ENCODE data around the gene KMT2C.

The KMT2C gene

GRCh38 chr7:152133804-152134203 is 302.0 kb downstream of the KMT2C start:
- no peak for TF ChIP-seq CTCF (IDR thresholded peaks at IDR 0.05; ENCODE audit: low read depth, low read length)
- H3K4me3 ChIP-seq (ENCODE audit: low read depth, low read length), result no peak overlapping the region

- TF ChIP-seq CTCF (IDR thresholded peaks at IDR 0.05; ENCODE audit: low read depth, low read length), result no peak
- no peak overlapping the region for H3K4me3 ChIP-seq (ENCODE audit: low read depth, low read length)
These were observed 303.0 kb downstream of the KMT2C start for GRCh38 chr7:152132812-152133211.

GRCh38 chr7:152131981-152132494 is 303.8 kb downstream of the KMT2C start:
- TF ChIP-seq CTCF (IDR thresholded peaks at IDR 0.05; ENCODE audit: low read depth, low read length), result no peak
- H3K4me3 ChIP-seq (ENCODE audit: low read depth, low read length), result no peak overlapping the region

- no peak for TF ChIP-seq CTCF (IDR thresholded peaks at IDR 0.05; ENCODE audit: low read depth, low read length)
These were observed 304.9 kb downstream of the KMT2C start for GRCh38 chr7:152130658-152131590.

GRCh38 chr7:152129682-152130081 is 306.1 kb downstream of the KMT2C start:
- no peak overlapping the region for H3K4me3 ChIP-seq (ENCODE audit: low read depth, low read length)
- TF ChIP-seq CTCF (IDR thresholded peaks at IDR 0.05; ENCODE audit: low read depth, low read length), result no peak

More at GRCh38 chr7:152130658-152131590, 304.9 kb downstream of the KMT2C start:
- H3K4me3 ChIP-seq (ENCODE audit: low read depth, low read length), result no peak overlapping the region

- no peak overlapping the region for H3K4me3 ChIP-seq (ENCODE audit: low read depth, low read length)
- no peak for TF ChIP-seq CTCF (IDR thresholded peaks at IDR 0.05; ENCODE audit: low read depth, low read length)
These were observed 306.9 kb downstream of the KMT2C start for GRCh38 chr7:152128741-152129461.
